B cell (primary cell): ENCODE data around the gene POLDIP3. TPM values are rescaled to one million over a fixed set of nuclear protein-coding genes. Genes with fewer than 3 reads are reported as not detected.

ENCODE experiments used
- ATAC-seq: fragments of 200-7000 bp; cut with Tn5 transposase; one replicate; pipeline ENCODE4 v1.10.0; 2021; ENCODE audit warnings: low read depth, mild to moderate bottlenecking, moderate number of reproducible peaks, moderate library complexity
- CTCF ChIA-PET: fragments of 350-600 bp; sonication (Branson Sonifier 250); formaldehyde crosslinking; loops from one replicate; lab custom pipeline; 2021; ENCODE audit warnings: antibody characterized with exemption, inconsistent platforms; lab: Charles Lee
- POLR2A ChIA-PET: fragments of 350-600 bp; sonication (Branson Sonifier 250); formaldehyde crosslinking; loops from one replicate; lab custom pipeline; 2021; ENCODE audit warnings: antibody characterized with exemption; lab: Charles Lee
- DNase-seq: peaks from one replicate; pipeline ENCODE4 v3.0.0; 2013
- H2AFZ ChIP-seq: 2 replicates; pipeline ENCODE4 v1.6.1; 2012; ENCODE audit warnings: mild to moderate bottlenecking, low read depth, low read length; ENCODE audit not compliant: insufficient read depth, poor library complexity, severe bottlenecking
- H3K27ac ChIP-seq, 2 donors: 1 replicate in 1 of 2; 2 replicates in 1 of 2; pipeline ENCODE4 v1.5.1; 2012 to 2013; ENCODE audit warnings: low read length in 2 of 2, mild to moderate bottlenecking in 2 of 2, moderate library complexity in 1 of 2
- H3K27me3 ChIP-seq, 4 experiments: fragments of 200-600 bp in 1 of 4; sonication (generic) in 1 of 4; replicated peaks in 1 of 4; 1 replicate in 2 of 4; 2 replicates in 2 of 4; pipeline versions ENCODE4 v1.6.1 to v1.7.0; 2013 to 2016; ENCODE audit warnings: low read length in 3 of 4, mild to moderate bottlenecking in 2 of 4, mixed read lengths in 1 of 4, moderate library complexity in 1 of 4; ENCODE audit not compliant: insufficient read depth in 4 of 4, control insufficient read depth in 3 of 4; ENCODE audit errors: control extremely low read depth in 1 of 4
- H3K36me3 ChIP-seq, 2 experiments: replicated peaks in 1 of 2; 1 replicate in 1 of 2; 2 replicates in 1 of 2; pipeline versions ENCODE4 v1.6.1 to v1.7.1; 2013; ENCODE audit warnings: low read length in 1 of 2; ENCODE audit not compliant: insufficient read depth in 2 of 2, control insufficient read depth in 1 of 2; ENCODE audit errors: control extremely low read depth in 1 of 2, extremely low read depth in 1 of 2
- H3K4me1 ChIP-seq, 2 donors: fragments of 200-600 bp in 1 of 2; sonication (generic) in 1 of 2; 1 replicate in 1 of 2; 2 replicates in 1 of 2; pipeline versions ENCODE4 v1.5.1 to v1.6.1; 2013 to 2017; ENCODE audit warnings: low read length in 2 of 2; ENCODE audit not compliant: control insufficient read depth in 2 of 2, insufficient read depth in 2 of 2
- H3K4me2 ChIP-seq: replicated peaks from 2 replicates; pipeline ENCODE3; 2012; ENCODE audit warnings: mild to moderate bottlenecking, low read depth, low read length; ENCODE audit not compliant: poor library complexity, severe bottlenecking
- H3K4me3 ChIP-seq, 5 experiments: fragments of 200-600 bp in 1 of 5; sonication (generic) in 1 of 5; 1 replicate in 3 of 5; 2 replicates in 2 of 5; pipeline versions ENCODE4 v1.5.1 to v1.7.0; 2011 to 2016; ENCODE audit warnings: low read length in 4 of 5, mild to moderate bottlenecking in 4 of 5, low read depth in 2 of 5, control low read depth in 1 of 5, moderate library complexity in 1 of 5; ENCODE audit not compliant: insufficient read depth in 1 of 5; ENCODE audit errors: control extremely low read depth in 1 of 5, extremely low read depth in 1 of 5
- H3K79me2 ChIP-seq: fragments of 200-600 bp; sonication (generic); one replicate; pipeline ENCODE4 v1.6.0; 2016; ENCODE audit warnings: low read length; ENCODE audit not compliant: control insufficient read depth, insufficient read depth
- H3K9ac ChIP-seq: fragments of 200-600 bp; sonication (generic); 2 replicates; pipeline ENCODE4 v1.6.1; 2017; ENCODE audit warnings: mild to moderate bottlenecking, low read length, moderate library complexity
- H3K9me3 ChIP-seq, 3 donors: one replicate each; pipeline versions ENCODE4 v1.6.1 to v1.7.1; 2013; ENCODE audit warnings: low read length in 2 of 3; ENCODE audit not compliant: control insufficient read depth in 2 of 3, insufficient read depth in 1 of 3; ENCODE audit errors: control extremely low read depth in 1 of 3
- H4K20me1 ChIP-seq: 2 replicates; pipeline ENCODE4 v1.6.0; 2012; ENCODE audit warnings: mild to moderate bottlenecking, low read length; ENCODE audit not compliant: insufficient read depth, control insufficient read depth, poor library complexity, severe bottlenecking
- H3K27ac Mint-ChIP-seq: one replicate; pipeline ENCODE4 v1.8.0; 2021; ENCODE audit warnings: mixed read lengths
- H3K27me3 Mint-ChIP-seq: one replicate; pipeline ENCODE4 v1.8.0; 2021; ENCODE audit warnings: mixed read lengths
- H3K4me1 Mint-ChIP-seq: one replicate; pipeline ENCODE4 v1.8.0; 2021; ENCODE audit warnings: mixed read lengths
- H3K4me3 Mint-ChIP-seq: one replicate; pipeline ENCODE4 v1.8.0; 2021; ENCODE audit warnings: mixed read lengths
- H3K9me3 Mint-ChIP-seq: one replicate; pipeline ENCODE4 v1.8.0; 2022; ENCODE audit warnings: mixed read lengths; ENCODE audit not compliant: insufficient read depth
- EZH2 ChIP-seq: IDR thresholded peaks from 2 replicates; pipeline ENCODE4 v1.6.1; 2012; ENCODE audit warnings: borderline replicate concordance, low read depth, mild to moderate bottlenecking, moderate library complexity, low read length; ENCODE audit not compliant: insufficient read depth, poor library complexity, severe bottlenecking
- WGBS: methylation state at CpG from one replicate; pipeline ENCODE4 v1.1.5; 2013; ENCODE audit warnings: missing lambda C conversion rate; ENCODE audit not compliant: insufficient coverage; 5-methylcytosine and 5-hydroxymethylcytosine counted together
- intact Hi-C: fragments of 100-400 bp; cut with micrococcal nuclease; formaldehyde crosslinking; loops from one replicate; pipeline ENCODE4 v1.10.0; 2022
- polyA plus RNA-seq: library from polyadenylated mRNA; depleted of rRNA; stranded (reverse); fragments of >200 nt; gene quantifications from 2 replicates; pipeline ENCODE4 v1.2.3, GENCODE V29; 2012
- total RNA-seq, 2 donors: library from RNA; stranded (reverse); fragments of 120-200 nt in 1 of 2; gene quantifications; 1 replicate in 1 of 2; 2 replicates in 1 of 2; pipeline versions ENCODE4 v1.2.3 to v1.2.4, GENCODE V29; 2013 to 2022
- TF ChIP-seq, protein P1 (sequence below): fragments of 200-600 bp; IDR thresholded peaks from one replicate; pipeline ENCODE4 v1.8.0; 2022; ENCODE audit warnings: antibody characterized with exemption, mild to moderate bottlenecking

POLDIP3 gene
- total and polyA plus RNA-seq, 2 donors (not counting 1 experiment from before 2014, with no cell fraction given): 44.9 to 86.5 TPM

DNA sequence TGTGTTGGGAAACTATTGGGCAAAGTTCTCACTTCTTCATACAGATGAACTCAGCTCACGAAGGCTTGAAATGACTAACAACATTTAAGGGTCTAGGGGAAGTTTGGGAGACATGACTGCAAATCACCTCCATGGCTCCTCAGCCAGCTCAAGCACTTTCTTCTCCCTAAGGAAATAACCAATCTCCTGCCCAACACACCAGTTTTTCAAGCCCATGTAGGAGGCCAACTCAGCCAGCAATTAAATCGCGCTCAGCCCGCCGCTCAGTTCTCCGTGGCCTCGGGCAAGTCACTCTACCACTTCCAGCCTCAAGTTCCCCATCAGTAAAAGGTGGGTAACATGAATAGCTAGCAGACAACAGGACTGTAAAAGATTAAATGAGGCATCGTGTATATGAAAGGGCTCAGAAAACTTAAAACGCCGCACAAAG lies 796 bp downstream of the POLDIP3 start:
- Histone ChIP-seq H3K4me2 (peak overlapping the region; percentile 76), H3K27ac (peak overlapping the region; percentile 98 to 100), H3K36me3 (peaks cover 4 to 36% of the 10 kb centered on the region in 2 experiments), H2AFZ (peak overlapping the region; percentile 88), H4K20me1 (peaks cover 46% of the 10 kb centered on the region), H3K4me3 (peak overlapping the region; percentile 59 to 91 (median 74)), H3K4me1 (peaks cover 21 to 46% of the 10 kb centered on the region in 2 donors), H3K9ac (peak overlapping the region; percentile 95), H3K27me3 (no peaks in the 10 kb centered on the region), H3K79me2 (peaks cover 47% of the 10 kb centered on the region), H3K9me3 (no peaks in the 10 kb centered on the region)
- intact Hi-C loops: loop anchor here (1.0 to 2.0 kb wide), 6 partner anchors 31 to 401 kb away; partner anchors contain the start of genes PACSIN2, RRP7A and SERHL2
- H3K4me3 Mint-ChIP-seq: peak overlapping the region; percentile 94
- ChIA-PET POLR2A (interaction anchor here (0.6 to 2.9 kb wide), 16 partner anchors 9 to 535 kb away, joined by 3 to 23 read pairs (median 6); partner anchors contain the start of genes ARFGAP3, CYB5R3, PACSIN2 and SERHL2), CTCF (interaction anchor here (1.1 to 1.9 kb wide), 6 partner anchors 10 to 254 kb away, joined by 3 to 8 read pairs (median 6); no protein-coding TSS in a partner anchor)
- H3K27me3 Mint-ChIP-seq: no peaks in the 10 kb centered on the region
- no peak for DNase-seq
- whole genome bisulfite sequencing: 0% methylated on average over 5 of the region's 10 CpGs
- peaks cover 58% of the 10 kb centered on the region for H3K4me1 Mint-ChIP-seq
- TF ChIP-seq, protein P1, sequence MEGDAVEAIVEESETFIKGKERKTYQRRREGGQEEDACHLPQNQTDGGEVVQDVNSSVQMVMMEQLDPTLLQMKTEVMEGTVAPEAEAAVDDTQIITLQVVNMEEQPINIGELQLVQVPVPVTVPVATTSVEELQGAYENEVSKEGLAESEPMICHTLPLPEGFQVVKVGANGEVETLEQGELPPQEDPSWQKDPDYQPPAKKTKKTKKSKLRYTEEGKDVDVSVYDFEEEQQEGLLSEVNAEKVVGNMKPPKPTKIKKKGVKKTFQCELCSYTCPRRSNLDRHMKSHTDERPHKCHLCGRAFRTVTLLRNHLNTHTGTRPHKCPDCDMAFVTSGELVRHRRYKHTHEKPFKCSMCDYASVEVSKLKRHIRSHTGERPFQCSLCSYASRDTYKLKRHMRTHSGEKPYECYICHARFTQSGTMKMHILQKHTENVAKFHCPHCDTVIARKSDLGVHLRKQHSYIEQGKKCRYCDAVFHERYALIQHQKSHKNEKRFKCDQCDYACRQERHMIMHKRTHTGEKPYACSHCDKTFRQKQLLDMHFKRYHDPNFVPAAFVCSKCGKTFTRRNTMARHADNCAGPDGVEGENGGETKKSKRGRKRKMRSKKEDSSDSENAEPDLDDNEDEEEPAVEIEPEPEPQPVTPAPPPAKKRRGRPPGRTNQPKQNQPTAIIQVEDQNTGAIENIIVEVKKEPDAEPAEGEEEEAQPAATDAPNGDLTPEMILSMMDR: no peak
- no peak for TF ChIP-seq EZH2
- H3K9me3 Mint-ChIP-seq: no peaks in the 10 kb centered on the region
- peak overlapping the region; percentile 95 for H3K27ac Mint-ChIP-seq
- no peak for ATAC-seq

DNA sequence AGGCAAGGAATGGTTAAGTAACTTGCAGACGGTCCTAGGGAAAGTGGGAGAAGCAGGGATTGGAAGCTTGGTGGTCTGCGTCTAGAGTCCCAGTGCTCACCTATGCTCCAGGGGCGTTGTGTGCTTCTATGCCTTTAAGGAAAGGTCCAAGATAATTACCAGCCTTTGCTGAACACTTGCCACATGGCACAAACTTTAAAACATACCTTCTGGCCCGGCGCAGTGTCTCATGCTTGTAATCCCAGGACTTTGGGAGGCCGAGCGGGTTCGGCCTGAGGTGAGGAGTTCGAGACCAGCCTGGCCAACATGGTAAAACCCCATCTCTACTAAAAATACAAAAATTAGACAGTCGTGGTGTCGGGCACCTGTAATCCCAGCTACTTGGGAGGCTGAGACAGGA lies 2.3 kb downstream of the POLDIP3 start:
- Histone ChIP-seq H2AFZ (no peak overlapping the region), H3K79me2 (peaks cover 62% of the 10 kb centered on the region), H3K36me3 (peaks cover 6 to 43% of the 10 kb centered on the region in 2 experiments), H3K27me3 (no peaks in the 10 kb centered on the region), H3K4me1 (peaks cover 21 to 46% of the 10 kb centered on the region in 2 donors), H3K4me3 (no peak overlapping the region), H3K9ac (no peak overlapping the region), H3K9me3 (no peaks in the 10 kb centered on the region), H3K27ac (peak overlapping the region in 1 of 2 donors; percentile 100), H3K4me2 (peak overlapping the region; percentile 76), H4K20me1 (peaks cover 62% of the 10 kb centered on the region)
- CTCF ChIA-PET: interaction anchor here (1.3 kb wide), 1 partner anchor 10 kb away, joined by 3 read pairs; no protein-coding TSS in a partner anchor
- Mint-ChIP-seq H3K9me3 (no peaks in the 10 kb centered on the region), H3K4me1 (peaks cover 60% of the 10 kb centered on the region), H3K4me3 (peak overlapping the region; percentile 29), H3K27ac (peak overlapping the region; percentile 89), H3K27me3 (no peaks in the 10 kb centered on the region)
- POLR2A ChIA-PET: no interaction called here
- 94% methylated on average over 11 of the region's 11 CpGs for WGBS
- intact Hi-C loops: no loop called here
- no peak for TF ChIP-seq EZH2
- TF ChIP-seq, protein P1: no peak
- DNase-seq: no peak
- ATAC-seq: no peak
